ENCODE data around the gene PPP1R3C.

Gene PPP1R3C

DNA sequence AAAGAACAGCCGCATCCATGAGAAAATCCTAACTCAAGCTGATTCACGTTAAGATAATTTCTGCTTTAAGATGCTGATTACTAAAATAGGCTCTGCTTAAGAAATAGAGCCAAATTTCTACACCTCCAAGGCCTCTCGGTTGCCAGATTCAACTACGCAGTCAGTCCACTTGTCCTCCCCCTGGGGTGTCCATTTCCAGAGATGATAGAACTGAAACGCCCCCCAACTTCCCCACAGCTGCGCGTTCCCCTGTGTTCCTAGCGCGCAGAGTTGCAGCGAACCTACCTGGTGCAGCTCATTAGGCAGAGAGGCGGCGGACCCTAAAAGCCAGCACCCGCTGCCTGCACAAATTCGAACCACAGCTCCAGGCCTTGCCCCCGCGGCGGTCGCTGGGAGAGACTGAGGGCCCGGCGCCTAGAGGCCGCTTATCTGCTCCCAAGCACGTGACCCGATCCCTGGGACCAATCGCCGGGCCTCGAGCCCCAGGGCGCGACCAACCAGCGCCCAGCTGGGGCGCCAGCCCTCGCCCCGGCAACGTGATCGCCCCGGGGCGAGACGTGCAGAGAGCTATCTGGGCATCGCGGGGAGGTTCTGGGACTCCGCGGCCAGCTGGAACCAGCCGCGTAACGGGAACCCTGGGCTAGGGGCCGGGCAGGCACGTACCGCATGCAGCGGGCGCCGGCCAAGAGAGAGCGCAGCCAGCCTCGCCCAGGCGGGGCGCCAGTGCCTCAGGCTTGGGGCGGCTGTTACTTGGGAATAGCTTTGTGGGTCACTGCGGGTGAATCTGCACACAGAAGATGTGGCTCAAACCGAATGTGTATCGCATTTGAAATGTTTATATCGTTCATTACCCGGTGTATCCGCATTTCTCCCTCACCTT is at the start of gene PPP1R3C:
Gene PPP1R3C (minus strand): TSS at position 401 of the 880 bp plus-strand sequence. CDS start 102 bp downstream, at position 299.
- DNase-seq (ENCODE audit: low read depth in 2 of 2) = peak in 1 of 2 donors; percentile 7

DNA sequence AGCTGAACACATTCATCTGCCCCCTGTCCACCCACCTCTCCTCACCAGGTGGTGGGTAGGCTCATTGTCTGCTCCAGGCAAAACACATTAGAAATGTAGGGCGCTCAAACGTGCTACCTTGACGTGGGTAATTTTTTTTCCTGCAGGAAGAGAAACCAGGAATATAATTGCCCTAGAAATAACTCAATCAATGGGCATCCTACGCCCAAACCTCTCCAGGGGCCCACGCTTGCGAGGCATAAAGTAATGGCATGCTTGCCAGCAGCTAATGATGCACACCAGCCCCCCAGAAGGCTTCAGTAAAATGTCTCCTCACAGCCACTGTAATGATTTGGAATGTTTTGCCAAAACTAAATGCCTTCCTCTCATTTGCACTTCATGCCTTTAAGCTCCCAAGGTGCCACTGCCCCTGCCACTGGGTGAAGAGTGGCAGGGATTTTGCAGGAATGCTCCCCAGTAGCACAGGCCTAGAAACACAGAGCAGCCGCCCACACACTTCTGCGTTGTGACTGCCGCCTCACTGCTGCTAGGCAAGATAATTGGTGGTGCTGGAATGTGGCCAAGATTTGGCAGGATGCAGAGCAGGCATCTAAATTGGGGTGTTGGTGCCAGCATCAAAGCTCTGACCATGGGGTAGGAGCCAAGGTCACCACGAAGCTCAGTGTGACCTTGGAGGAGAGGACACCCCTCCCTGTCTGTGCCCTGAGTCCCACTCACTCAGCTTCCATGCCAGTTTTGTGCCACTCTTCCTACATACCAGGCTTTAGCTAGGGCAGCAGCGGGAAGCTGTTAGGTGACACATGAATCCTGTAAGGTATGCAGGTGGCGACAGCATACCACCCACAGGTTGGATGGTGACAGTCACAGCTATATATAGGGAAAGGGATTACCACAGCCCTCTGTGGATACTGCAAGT is 48.7 kb upstream of the PPP1R3C start:
- DNase-seq (ENCODE audit: low read depth in 2 of 2) = no peak

DNA sequence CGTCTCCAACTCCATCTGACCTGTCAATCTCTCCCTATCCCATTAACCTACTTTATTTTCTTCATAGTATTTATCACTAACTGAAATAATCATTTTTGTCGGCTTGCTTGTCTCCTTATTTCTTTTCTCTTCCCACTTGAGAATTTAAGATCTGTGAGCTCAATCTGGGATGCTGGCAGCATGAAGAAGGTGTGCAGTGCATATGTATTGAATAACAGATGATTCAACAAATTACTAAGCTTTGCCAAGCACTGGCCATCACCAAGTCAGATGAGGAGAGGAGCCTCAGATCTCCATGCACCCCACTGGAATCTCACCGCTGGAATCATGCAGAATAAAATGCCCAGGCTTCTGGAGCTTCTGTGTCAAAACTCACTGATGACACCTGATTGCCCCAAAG is 47.6 kb upstream of the PPP1R3C start:
- DNase-seq (ENCODE audit: low read depth in 2 of 2) = no peak

DNA sequence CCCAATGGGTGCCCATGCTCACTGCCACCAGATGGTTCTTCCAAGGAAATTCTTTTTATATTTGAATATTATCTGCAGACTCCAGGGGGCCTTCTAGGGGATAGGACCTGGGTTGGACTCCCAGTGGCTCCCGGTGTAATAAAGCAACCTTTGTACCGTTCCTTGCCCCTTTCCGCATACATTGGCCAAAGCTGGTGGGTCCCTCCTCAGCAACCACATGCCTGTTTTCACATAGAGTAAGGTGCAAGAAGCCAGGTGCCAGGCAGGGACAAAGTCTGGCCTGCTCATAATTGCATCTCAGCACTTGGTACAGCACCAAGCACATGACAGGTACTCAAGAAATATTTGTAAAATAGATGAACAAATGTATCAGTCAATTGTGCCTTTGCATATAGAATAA is 46.4 kb upstream of the PPP1R3C start:
- DNase-seq (ENCODE audit: low read depth in 2 of 2) = no peak

DNA sequence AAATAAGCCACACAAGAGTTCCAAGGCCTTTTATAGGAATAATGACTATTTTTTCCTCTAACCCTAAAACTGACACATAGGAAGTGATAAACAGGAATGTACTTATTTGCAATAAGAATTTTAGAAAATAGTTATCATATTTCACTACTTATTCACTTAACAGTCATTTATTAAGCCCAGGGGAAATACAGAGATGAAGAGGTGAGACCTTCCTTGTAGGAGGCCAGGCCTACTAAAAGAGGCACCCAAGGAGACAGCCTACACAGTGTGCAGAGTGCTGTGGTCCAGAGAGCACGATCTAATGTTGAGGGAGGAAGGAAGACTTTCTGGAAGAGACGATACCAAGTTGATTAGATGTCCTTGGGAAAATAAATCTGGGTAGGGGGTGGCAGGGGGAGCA is 45.0 kb upstream of the PPP1R3C start:
- DNase-seq (ENCODE audit: low read depth in 2 of 2) = no peak

DNA sequence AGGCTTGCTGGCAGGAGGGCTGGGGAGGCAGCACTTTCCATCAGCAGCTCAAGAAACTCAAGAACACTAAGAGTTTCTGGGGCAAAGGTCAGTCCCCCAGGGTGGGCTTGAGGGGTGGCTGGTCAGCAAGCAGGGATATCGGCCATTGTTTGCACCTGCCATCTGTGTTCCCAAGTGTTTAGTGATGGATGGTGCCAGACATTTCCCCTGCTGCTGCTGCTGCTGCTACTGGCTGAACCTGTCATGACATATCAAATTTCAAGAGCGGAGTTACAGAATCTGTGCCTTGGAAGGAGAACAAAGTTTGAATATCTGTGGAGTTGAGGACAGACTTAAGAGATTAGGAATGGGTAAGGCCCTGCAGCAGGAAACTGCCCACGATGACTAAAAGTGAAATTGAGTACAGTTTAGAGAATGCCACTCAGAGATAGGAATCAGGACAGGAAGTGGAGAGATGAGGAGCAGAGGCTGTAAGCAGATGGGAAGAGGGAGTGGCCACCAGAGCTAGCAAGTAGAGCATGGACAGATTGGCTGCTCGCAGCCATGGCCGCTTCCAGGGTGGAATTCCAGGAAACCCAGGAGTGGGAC is 39.2 kb upstream of the PPP1R3C start:
- no peak for DNase-seq (ENCODE audit: low read depth in 2 of 2)

DNA sequence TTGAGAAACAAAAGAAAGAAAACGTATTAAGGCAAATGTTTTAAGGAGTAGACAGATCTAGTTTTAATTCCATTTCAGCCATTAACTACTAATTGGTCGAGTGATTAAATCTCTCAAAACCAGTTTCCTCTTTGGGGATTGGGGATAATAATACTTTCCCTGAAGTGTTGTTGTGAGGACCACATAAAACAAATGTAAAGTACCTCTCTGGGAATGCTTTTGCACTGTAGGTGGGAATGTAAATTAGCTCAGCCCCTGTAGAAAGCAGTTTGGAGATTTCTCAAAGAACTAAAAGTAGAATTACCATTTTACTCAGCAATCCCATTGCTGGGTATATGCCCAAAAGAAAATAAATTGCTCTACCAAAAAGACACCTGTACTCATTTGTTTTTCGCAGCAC is 36.0 kb upstream of the PPP1R3C start:
- DNase-seq (ENCODE audit: low read depth in 2 of 2) = no peak

DNA sequence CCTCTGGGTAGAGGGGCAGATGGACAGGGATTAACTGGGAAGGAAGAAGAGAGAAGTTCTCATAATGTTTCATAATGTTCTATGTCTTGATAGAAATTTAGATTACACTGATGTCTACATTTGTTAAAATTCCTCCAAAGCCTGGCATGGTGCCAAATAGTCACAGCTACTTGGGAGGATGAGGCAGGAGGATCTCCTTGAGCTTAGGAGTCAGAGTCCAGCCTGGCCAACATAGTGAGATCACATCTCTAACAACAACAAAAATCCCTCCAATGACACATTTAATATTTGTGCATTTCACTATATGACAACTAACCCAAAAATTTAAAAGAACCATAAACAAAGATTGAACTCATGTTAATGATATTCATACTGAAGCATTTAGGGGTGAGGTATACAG is 33.0 kb upstream of the PPP1R3C start:
- DNase-seq (ENCODE audit: low read depth in 2 of 2) = no peak

DNA sequence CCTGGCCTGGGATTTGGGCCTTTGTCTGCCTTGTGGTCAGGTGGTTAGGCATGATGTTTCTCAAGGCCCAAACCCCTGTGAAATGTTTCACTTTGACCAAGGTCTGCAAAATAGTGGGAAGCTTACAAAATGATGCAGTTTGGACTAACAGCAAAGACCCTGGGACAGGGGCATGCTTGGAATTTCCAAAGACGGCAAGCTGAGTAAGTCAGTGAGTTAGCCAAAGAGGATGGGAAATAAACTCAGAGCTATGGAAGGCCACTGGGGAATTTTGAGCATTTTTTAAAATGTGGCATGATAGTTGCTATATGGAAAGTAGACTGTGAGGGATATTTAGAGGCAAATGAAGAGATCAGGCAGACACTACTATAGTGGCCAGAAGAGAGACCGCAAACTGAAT is 31.6 kb upstream of the PPP1R3C start:
- no peak for DNase-seq (ENCODE audit: low read depth in 2 of 2)

DNA sequence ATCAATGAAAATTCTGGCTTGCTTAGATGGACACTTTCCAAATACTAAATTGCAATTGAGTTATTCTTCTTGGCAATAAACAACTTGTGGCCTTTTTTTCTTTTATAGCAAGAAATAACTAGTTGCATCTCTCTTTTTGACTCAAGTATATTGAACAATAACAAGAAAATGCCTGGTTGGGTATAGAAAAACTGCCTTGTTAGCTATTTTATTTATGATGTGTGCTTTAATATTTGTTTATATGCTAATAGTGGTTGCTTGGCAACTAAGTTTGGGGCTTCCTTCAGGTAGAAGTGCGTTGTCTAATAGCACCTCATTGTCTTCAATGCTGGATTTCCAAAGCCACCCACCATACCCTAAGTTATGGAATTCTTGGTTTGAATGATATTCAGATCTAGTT is 30.1 kb upstream of the PPP1R3C start:
- no peak for DNase-seq (ENCODE audit: low read depth in 2 of 2)

DNA sequence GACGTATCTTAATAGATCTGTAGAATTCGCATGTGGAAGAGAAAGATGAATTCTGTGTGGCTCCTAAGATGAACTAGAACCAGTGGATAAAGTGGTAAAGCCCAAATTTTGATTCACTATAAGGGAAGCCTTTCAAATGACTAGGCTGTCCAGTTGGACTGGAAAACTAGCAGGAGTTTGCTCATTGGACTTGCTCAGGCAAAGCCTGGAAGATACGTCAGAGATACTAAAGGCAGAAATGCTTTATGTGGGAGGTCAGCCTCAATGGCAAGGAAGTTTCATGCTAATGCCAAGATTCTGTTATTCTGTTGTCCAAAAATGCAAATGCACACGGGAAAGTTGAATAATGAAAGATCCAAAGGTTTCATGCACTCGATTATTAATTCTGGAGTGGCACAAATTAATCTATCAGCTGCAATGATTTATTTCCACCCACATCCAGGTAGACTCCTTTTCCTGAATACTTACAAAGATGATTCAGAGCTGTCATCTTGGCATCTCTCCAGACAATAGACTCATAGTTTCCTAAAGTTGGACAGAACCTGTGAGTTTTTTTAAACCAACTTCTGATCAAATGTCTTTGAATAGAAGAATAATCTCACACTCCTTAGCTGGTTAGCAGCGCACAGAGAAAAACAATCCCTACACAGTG is 20.5 kb upstream of the PPP1R3C start:
- no peak for DNase-seq (ENCODE audit: low read depth in 2 of 2)

DNA sequence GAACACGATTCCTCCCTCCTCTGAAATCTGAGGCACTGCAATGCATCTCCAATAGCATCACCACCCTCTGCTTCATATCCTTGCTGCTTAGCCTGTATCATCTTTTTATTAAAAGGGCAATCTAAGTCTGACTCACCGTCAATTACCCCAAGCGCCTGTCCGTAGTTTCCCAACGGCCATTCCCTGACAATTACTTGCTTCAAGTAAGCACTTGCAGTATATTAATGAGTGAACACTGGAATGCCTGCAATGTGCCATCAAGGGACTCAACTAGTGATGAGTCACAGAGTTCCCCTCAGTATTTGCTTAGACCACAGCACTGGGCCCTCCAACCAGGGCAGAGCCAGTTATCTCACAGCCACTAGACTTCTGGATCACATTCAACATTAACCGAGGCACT is 19.5 kb upstream of the PPP1R3C start:
- no peak for DNase-seq (ENCODE audit: low read depth in 2 of 2)

DNA sequence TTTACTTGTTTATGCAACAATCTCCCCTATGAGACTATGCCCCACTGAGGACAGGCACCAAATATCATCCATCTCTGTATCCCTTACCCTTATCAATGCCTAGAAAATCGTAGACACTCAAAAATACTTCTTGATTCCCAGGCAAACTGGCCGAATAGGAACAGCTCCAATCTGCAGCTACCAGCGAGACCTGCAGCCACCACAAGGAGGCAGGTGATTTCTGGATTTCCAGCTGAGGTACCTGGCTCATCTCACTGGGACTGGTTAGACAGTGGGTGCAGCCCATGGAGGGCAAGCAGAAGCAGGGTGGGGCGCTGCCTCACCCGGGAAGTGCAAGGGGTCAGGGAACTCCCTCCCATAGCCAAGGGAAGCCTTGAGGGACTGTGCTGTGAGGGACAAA is 10.8 kb upstream of the PPP1R3C start:
- no peak for DNase-seq (ENCODE audit: low read depth in 2 of 2)

DNA sequence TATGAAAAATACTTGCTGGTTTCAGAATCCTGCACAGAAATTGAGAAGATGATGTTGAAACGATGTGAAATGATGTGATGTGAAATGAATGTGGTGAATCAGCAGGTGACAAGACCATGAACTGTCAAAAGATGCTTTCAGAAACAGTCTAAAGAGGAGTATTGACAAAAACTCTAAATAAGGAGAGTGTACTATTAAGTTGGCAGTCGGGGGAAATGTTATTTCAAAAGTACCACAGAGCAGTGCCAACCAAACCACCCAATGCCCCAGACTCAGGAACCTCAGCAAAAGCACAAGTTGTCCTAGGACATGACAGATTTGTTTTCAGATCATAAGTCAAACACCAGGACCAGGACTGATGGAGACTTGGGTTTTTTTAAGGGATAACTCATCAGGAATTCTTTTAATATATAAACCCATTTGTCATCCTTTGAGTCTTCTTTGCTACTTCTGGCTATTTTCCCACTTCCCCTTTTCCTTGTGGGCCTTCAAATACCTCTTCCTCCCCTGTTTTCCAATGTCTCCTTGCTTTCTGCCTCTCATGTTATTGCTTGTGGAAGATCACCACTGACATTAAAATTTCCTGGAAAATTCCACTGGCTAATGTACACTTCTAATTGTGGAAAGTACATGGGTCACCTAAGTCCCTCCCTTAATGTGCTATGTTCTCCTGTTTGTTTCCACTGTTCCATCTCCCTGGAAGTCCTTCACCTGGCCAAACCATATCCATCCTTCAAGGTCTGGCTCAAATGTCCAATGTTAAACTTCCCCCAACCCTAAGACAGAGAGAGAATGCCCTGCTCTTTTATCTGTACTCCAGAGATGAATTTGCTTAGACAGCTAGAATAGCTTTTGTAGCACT is 10.2 kb upstream of the PPP1R3C start:
- DNase-seq (ENCODE audit: low read depth in 2 of 2) = no peak

DNA sequence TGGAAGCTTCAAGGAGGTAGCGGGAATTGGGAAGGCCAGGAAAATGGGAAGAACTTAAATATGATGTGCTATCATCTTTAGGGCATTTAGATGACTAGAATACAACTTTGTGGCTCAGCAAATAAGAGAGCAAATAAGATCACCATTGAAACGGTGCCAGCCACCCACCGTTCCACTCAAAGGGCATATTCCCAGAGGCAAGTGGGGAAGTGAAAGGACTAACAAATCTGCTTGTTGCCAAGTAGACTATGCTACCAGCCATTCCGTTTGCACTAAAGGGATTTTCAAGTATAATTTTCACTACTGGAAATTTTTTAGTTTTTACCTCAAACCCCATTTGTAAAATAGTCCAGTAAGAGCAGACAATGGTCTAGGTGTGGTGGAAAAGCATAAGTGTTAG is 4.0 kb upstream of the PPP1R3C start:
- DNase-seq (ENCODE audit: low read depth in 2 of 2) = no peak

DNA sequence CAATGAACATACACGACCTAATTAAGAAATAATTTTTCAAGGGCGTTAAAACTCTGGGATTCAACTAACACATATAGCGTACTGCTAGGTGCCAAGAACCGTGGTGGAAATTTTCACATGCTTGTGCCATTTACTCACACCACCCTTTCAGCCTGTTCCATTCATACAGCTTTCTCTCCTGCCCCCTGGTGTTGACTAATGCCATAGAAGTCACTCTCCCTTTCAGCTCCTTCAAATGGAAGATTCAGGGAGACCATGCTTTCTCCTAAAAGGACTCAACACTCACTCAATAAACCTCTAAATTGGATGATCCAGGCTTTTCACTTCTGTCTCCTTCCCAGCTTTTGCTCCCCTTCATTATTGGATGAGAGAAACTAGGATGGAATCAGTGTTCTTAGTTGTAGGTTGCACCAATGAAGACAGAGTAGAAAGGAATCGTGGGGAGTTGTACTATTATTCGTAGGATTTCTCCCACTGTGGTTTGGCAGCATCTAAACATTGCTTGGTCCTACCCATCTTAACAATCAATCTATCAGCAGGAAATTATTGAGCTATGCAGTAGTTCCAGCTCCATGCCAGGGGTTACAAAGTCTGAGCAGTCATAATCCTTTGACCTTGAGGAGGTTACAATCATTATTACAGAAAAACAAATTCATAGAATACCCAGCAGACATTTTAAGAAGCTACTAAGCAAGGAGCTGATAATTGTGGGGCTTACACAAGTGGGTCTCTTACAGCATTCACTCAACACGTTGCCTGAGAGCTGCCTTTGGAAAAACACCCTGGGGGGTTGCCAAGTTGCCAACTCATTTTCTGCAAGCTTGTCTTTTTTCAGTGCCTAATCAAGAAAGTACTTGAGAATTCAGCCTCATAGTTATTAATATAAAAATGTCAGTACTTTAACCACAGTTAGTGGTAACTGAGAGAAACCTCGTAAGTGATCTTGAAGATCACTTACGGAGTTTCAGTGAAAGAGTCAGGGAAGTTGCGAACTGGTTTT is 2.8 kb upstream of the PPP1R3C start:
- no peak for DNase-seq (ENCODE audit: low read depth in 2 of 2)

DNA sequence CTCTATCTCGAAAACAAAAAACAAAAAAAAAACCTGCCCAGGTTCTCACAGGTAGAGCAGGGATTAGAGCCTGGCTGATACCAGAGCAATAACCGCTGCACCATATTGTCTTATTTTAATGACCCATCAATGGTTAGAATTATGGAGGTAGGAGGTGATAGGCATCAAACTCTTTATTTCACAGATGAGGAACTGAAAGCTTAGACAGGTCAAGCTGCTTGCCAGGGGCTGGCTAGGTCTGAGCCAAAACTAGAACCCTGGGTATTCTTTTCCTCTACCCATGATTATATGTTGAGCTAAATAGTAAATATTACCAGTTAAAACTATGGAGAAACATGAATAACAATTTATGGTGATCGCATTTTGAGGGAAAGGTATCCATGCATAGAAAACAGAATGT is 2.0 kb upstream of the PPP1R3C start:
- DNase-seq (ENCODE audit: low read depth in 2 of 2) = no peak

DNA sequence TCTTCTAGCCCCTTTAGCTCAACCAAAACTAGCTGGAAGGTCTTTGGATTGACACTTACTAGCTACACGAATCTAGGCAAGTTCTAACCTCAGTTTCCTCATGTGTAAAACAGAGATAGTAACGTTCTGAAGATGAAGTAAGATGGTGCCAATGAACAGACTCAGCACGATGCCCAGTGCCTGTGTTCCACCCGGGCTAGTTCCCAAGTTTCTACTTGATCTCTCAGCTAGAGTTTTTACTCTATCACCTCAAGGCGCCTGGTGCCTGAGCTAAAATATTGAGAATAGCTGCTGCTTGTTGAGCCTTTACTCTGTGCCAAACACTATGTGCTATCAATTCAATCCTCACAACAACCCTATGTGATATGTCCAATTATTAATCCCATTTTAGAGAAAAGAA is 1.4 kb upstream of the PPP1R3C start:
- no peak for DNase-seq (ENCODE audit: low read depth in 2 of 2)

DNA sequence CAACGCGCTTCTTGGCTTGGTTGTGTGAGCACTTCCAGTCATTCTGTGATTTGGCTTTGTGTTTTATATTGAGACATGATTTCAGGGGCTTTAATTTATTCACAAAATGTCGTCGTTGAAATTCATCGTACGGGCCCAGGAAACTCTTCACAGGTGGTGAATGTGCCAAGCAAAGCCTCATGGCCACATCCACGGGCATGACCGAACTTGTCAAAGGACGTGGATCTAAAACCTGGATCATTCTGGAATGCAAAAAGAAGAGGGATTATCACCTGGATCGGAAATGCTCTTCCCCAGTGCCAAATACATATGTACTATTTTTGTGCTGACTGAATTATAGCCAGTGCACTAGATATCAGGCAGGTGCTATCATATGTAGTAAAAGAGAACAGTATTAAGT is 2.2 kb downstream of the PPP1R3C start:
- no peak for DNase-seq (ENCODE audit: low read depth in 2 of 2)
